NB4 (cell line): ENCODE measurements around the gene CCDC91.
"Not testable (repeated sequence)": the region's sequence is repeated elsewhere in the genome, so short reads cannot be mapped to it uniquely, and the experiment has no call there.

Experiments
- DNase-seq: peaks from one replicate; pipeline ENCODE4 v3.0.0; 2010; ENCODE audit warnings: low read depth
- H3K4me3 ChIP-seq: one replicate; pipeline ENCODE4 v1.5.1; 2011; ENCODE audit warnings: mild to moderate bottlenecking, low read depth, low read length, moderate library complexity
- MAX ChIP-seq: IDR thresholded peaks from 2 replicates; pipeline ENCODE4 v1.6.1; 2011; ENCODE audit warnings: low read depth, low read length
- MYC ChIP-seq: IDR thresholded peaks from 2 replicates; pipeline ENCODE4 v1.6.1; 2011; ENCODE audit warnings: low read depth, low read length
- POLR2A ChIP-seq: IDR thresholded peaks from 2 replicates; pipeline ENCODE4 v1.6.1; 2011; ENCODE audit warnings: mild to moderate bottlenecking; ENCODE audit not compliant: insufficient read length; ENCODE audit errors: extremely low read depth
- TF ChIP-seq, protein P1 (sequence below): IDR thresholded peaks from one replicate; pipeline ENCODE4 v1.5.1; 2012; ENCODE audit warnings: low read depth, low read length

Gene CCDC91

DNA sequence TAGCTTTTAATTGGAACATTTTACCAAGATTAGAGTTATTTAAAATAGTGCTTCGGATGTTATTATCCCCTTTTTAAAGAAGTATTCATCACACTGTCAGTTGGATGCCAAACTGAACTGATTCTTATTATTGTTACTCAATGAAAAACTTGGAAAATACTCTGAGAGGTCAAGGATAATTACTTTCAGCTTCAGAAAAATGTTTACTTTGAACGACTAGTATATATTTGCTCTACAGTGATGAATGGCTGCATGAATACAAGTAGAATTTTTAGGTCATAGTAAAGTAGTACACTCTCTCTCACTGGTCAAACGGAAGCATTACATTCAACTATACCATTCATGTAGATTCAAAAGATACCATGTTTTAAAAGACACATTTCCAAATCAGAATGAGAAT lies 269.2 kb downstream of the CCDC91 start:
- H3K4me3 ChIP-seq, result no peak overlapping the region
- DNase-seq, result no peak
- no peak for TF ChIP-seq MYC
- TF ChIP-seq, protein P1, sequence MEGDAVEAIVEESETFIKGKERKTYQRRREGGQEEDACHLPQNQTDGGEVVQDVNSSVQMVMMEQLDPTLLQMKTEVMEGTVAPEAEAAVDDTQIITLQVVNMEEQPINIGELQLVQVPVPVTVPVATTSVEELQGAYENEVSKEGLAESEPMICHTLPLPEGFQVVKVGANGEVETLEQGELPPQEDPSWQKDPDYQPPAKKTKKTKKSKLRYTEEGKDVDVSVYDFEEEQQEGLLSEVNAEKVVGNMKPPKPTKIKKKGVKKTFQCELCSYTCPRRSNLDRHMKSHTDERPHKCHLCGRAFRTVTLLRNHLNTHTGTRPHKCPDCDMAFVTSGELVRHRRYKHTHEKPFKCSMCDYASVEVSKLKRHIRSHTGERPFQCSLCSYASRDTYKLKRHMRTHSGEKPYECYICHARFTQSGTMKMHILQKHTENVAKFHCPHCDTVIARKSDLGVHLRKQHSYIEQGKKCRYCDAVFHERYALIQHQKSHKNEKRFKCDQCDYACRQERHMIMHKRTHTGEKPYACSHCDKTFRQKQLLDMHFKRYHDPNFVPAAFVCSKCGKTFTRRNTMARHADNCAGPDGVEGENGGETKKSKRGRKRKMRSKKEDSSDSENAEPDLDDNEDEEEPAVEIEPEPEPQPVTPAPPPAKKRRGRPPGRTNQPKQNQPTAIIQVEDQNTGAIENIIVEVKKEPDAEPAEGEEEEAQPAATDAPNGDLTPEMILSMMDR, result no peak
- TF ChIP-seq MAX, result no peak
- no peak for TF ChIP-seq POLR2A

DNA sequence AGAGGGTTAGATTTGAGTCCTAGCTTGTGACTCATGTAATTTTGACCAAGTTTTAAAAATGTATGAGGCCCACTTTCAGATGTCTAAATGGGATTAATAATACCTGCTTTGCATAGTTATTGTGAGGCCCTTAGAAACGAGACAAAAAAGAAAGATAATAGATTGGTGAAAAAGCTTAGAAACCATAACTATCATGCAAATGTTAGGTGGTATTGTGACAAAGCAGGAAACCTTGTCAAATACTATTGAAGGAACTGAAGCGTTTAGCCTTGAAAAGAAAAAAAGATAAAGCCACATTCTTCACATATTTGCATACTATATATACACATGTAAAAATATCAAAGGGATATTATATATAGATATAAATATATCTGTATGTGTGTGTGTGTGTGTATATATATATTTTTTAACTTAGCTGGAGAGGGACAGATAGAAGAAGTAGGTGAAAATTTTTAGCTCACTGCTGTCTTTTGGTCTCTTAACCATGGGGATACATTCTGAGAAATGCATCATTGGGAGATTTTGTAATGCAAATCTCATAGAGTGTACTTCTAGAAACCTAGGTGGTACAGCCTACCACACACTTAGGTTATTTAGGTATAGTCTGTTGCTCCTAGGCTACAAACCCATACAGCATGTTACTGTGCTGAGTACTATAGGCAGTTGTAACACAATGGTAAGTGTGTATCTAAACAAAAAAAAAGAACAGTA lies 270.3 kb downstream of the CCDC91 start:
- DNase-seq, result no peak
- TF ChIP-seq, protein P1, result no peak
- TF ChIP-seq POLR2A (no peak), MYC (no peak), MAX (no peak)
- no peak overlapping the region for H3K4me3 ChIP-seq

GRCh38 chr12:28463396-28463795 lies 273.1 kb downstream of the CCDC91 start:
- TF ChIP-seq, protein P1, result no peak
- TF ChIP-seq MYC, result no peak
- TF ChIP-seq MAX, result no peak
- TF ChIP-seq POLR2A, result no peak
- DNase-seq, result no peak
- no peak overlapping the region for H3K4me3 ChIP-seq

GRCh38 chr12:28471762-28472161 lies 281.5 kb downstream of the CCDC91 start:
- not testable (repeated sequence) for DNase-seq, H3K4me3 ChIP-seq

DNA sequence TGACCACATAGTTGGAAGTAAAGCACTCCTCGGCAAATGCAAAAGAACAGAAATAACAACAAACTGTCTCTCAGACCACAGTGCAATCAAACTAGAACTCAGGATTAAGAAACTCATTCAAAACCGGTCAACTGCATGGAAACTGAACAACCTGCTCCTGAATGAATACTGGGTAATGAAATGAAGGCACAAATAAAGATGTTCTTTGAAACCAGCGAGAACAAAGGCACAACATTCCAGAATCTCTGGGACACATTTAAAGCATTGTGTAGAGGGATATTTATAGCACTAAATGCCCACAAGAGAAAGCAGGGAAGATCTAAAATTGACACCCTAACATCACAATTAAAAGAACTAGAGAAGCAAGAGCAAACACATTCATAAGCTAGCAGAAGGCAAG lies 285.9 kb downstream of the CCDC91 start:
- DNase-seq, result not testable (repeated sequence)

GRCh38 chr12:28479097-28479496 lies 288.8 kb downstream of the CCDC91 start:
- DNase-seq, H3K4me3 ChIP-seq: not testable (repeated sequence)

More for the DNA sequence above, 285.9 kb downstream of the CCDC91 start:
- H3K4me3 ChIP-seq, result not testable (repeated sequence)

- no peak for DNase-seq
- TF ChIP-seq MYC, result no peak
- no peak for TF ChIP-seq POLR2A
- TF ChIP-seq, protein P1, result no peak
- TF ChIP-seq MAX, result no peak
- no peak overlapping the region for H3K4me3 ChIP-seq
Observed at GRCh38 chr12:28479683-28480082, 289.4 kb downstream of the CCDC91 start.
